HepG2 (cell line): ENCODE results near the gene GAL3ST2. TPM values are rescaled to one million over a fixed set of nuclear protein-coding genes. Genes with fewer than 3 reads are reported as not detected.

Source experiments
- CEBPB ChIP-seq: IDR thresholded peaks from 2 replicates; pipeline ENCODE4 v1.6.1; 2011; ENCODE audit warnings: low read depth, low read length, improper control_type of control experiment, borderline replicate concordance
- MED8 ChIP-seq: sonication (generic); formaldehyde crosslinking; IDR thresholded peaks from 2 replicates; pipeline ENCODE4 v1.8.1; 2023; ENCODE audit warnings: mild to moderate bottlenecking, missing genetic modification reagents; ENCODE audit not compliant: insufficient replicate concordance
- MNT ChIP-seq: fragments of 450-650 bp; IDR thresholded peaks from 2 replicates; pipeline ENCODE4 v1.6.1; 2016
- PHF20 ChIP-seq: sonication (generic); formaldehyde crosslinking; IDR thresholded peaks from 2 replicates; pipeline ENCODE4 v1.5.0; 2020; ENCODE audit warnings: mild to moderate bottlenecking, missing genetic modification reagents
- SMAD3 ChIP-seq: sonication (generic); formaldehyde crosslinking; IDR thresholded peaks from 2 replicates; pipeline ENCODE4 v1.4.0; 2020; ENCODE audit warnings: missing genetic modification reagents
- TCF7 ChIP-seq: sonication (generic); IDR thresholded peaks from 2 replicates; pipeline ENCODE4 v1.6.1; 2016; ENCODE audit warnings: antibody characterized with exemption, low read depth
- TFDP2 ChIP-seq: sonication (generic); formaldehyde crosslinking; IDR thresholded peaks from 2 replicates; pipeline ENCODE4 v1.4.0; 2020; ENCODE audit warnings: missing genetic modification reagents
- ZBTB2 ChIP-seq: sonication (generic); formaldehyde crosslinking; IDR thresholded peaks from 2 replicates; pipeline ENCODE4 v1.8.0; 2022; ENCODE audit warnings: low read depth, missing genetic modification reagents
- ZBTB25 ChIP-seq: IDR thresholded peaks from 2 replicates; pipeline ENCODE4 v1.6.1; 2018; ENCODE audit warnings: missing genetic modification reagents
- ZFP36L2 ChIP-seq: sonication (generic); formaldehyde crosslinking; IDR thresholded peaks from 2 replicates; pipeline ENCODE4 v1.4.0; 2020; ENCODE audit warnings: missing genetic modification reagents
- ZNF275 ChIP-seq: sonication (generic); formaldehyde crosslinking; IDR thresholded peaks from 2 replicates; pipeline ENCODE4 v1.8.0; 2022; ENCODE audit warnings: missing genetic modification reagents, mild to moderate bottlenecking, inconsistent platforms, borderline replicate concordance
- ZNF432 ChIP-seq: sonication (generic); formaldehyde crosslinking; IDR thresholded peaks from 2 replicates; pipeline ENCODE4 v1.5.0; 2020; ENCODE audit warnings: missing genetic modification reagents, mild to moderate bottlenecking, borderline replicate concordance
- ZNF691 ChIP-seq: sonication (generic); formaldehyde crosslinking; IDR thresholded peaks from 2 replicates; pipeline ENCODE4 v1.4.0; 2020; ENCODE audit warnings: missing genetic modification reagents, low read depth, mild to moderate bottlenecking, borderline replicate concordance
- ZNF749 ChIP-seq: sonication (generic); formaldehyde crosslinking; IDR thresholded peaks from 2 replicates; pipeline ENCODE4 v1.8.0; 2022; ENCODE audit warnings: mild to moderate bottlenecking, missing genetic modification reagents, moderate library complexity, borderline replicate concordance
- ZSCAN9 ChIP-seq: IDR thresholded peaks from 2 replicates; pipeline ENCODE4 v1.6.1; 2016; ENCODE audit warnings: borderline replicate concordance
- polyA plus RNA-seq, 8 experiments: library from polyadenylated mRNA; depleted of rRNA in 3 of 8; stranded (reverse) in 7 of 8; unstranded in 1 of 8; fragments of >200 nt; fragmentation: Illumina TruSeq in 4 of 8; extraction: Trizol in 4 of 8; gene quantifications; 2 replicates each; pipeline versions ENCODE4 v1.2.1 to v1.2.3, GENCODE V29; 2011 to 2016; ENCODE audit warnings: low read depth in 4 of 8, missing spikeins in 1 of 8, mixed read lengths in 1 of 8; ENCODE audit not compliant: insufficient read depth in 1 of 8
- total RNA-seq, 5 experiments: library from RNA; depleted of rRNA; stranded (reverse); fragments of >200 nt; fragmentation: Illumina TruSeq; extraction: Trizol; gene quantifications; 2 replicates each; pipeline ENCODE4 v1.2.3, GENCODE V29; 2016; ENCODE audit warnings: low read depth in 1 of 5

Gene GAL3ST2
- total and polyA plus RNA-seq, 2 of the 13 experiments (the other 11 are each of a cell fraction or from before 2014, with no cell fraction given) = 0.17 to 0.20 TPM

- TF ChIP-seq ZNF749 = no peak
- TF ChIP-seq ZNF275 (CRISPR knock-in tag) = no peak
- no peak for TF ChIP-seq MNT
- no peak for TF ChIP-seq MED8
- TF ChIP-seq SMAD3 (CRISPR knock-in tag) = no peak
- no peak for TF ChIP-seq TCF7
- TF ChIP-seq ZBTB25 = no peak
- no peak for TF ChIP-seq TFDP2 (CRISPR knock-in tag)
- TF ChIP-seq ZSCAN9 (CRISPR knock-in tag) = no peak
- TF ChIP-seq ZFP36L2 (CRISPR knock-in tag) = no peak
- TF ChIP-seq ZNF691 (CRISPR knock-in tag) = 0 out of 2 replicates have a peak, but pooled peaks have one; percentile 21
- no peak for TF ChIP-seq PHF20 (CRISPR knock-in tag)
- no peak for TF ChIP-seq ZBTB2
- no peak for TF ChIP-seq ZNF432 (CRISPR knock-in tag)
- no peak for TF ChIP-seq CEBPB
Measured at GRCh38 chr2:241842620-241843211, 66.1 kb downstream of the GAL3ST2 start (continued).
